SU-DHL-6 (cell line): ENCODE results near the gene RPUSD2.

Experiments
- CTCF ChIP-seq: fragments of 200-600 bp; sonication (generic); IDR thresholded peaks from one replicate; pipeline ENCODE4 v1.5.1; 2017; ENCODE audit warnings: antibody characterized with exemption, mild to moderate bottlenecking, low read length, moderate library complexity; ENCODE audit not compliant: insufficient read depth, poor library complexity, severe bottlenecking
- EZH2phosphoT487 ChIP-seq: fragments of 200-600 bp; sonication (generic), shearing (Covaris generic); conservative IDR thresholded peaks from 2 replicates; pipeline ENCODE4 v1.6.1; 2018; ENCODE audit warnings: mild to moderate bottlenecking, antibody characterized with exemption, low read length, moderate library complexity, mixed read lengths

DNA sequence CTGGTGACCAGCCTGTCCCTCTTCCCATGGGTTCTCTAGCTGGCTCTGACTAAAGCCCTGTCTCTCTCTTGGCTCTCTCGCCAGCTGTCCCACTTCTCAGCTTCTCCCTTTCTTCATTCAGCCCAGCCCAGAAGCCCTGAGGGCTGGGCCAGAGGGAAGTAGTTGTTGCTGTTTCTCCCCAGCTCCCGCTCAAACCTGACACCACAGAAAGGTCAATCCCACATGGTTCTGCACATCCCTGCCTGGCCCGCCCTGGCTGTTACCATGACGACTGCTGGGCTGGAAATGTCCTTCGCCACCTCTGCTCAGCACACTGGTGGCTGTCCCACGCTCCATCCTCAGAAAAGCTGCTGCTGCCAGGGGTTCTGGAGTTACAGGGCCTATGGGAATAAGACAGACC, 30.1 kb upstream of the RPUSD2 start:
- TF ChIP-seq CTCF (no peak), EZH2phosphoT487 (no peak)
